NCI-H2107 (cell line): ENCODE measurements around the gene PAH.
A peak's percentile ranks its signal among the peaks of the same experiment; 100 is the strongest.

Experiments
- DNase-seq: peaks from one replicate; lab custom pipeline; 2025; lab: John Stamatoyannopoulos, UW

PAH gene

DNA sequence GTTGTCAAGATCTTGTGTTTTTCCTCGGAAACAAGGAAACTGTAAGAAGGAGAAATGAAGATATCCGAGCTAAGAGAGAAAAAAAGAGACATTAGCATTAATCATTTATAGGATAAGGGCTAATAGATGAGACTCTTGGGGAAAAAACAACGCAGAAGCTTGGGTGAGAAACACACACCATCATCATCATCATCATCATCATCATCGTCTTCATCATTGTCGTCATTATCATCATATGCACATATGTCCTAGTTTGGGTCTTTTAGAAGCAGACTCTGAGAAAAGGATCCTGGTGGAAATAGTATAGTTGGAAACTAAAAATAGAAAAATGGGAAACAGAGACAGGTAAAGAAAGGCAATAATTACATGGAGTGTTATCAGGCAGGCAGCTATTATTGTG, 95.9 kb downstream of the PAH start:
- DNase-seq = no peak

DNA sequence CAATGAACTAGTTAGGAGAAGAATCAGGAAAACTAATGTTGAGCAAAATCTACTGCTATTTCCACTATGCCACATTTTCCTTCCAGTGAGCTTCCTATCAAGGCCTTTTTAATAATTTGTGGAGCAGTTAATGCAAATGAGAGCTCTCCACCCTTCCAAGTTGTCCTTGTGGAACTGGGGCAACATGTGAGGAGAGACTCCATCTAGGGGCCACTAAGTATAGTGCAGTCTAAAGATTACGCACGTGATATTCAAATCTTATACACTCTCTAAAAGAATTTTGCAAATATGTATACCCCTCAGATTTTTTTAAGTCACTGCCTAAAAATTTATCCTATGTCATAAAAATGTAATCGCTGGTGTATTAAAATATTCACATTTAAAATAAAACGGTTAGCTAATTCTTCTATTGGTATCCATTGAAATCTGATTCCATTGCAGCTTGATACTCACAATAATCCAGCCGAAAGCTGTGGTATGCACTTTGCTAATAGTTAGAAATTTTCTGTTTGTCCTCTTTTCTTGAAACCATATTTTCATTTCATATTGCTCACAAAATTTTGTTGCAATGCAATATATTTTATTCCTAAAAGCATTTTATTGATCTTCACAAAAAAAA, 100.1 kb downstream of the PAH start:
- no peak for DNase-seq

- DNase-seq = no peak
Measured at GRCh38 chr12:102814691-102815367, 102.2 kb downstream of the PAH start.

DNA sequence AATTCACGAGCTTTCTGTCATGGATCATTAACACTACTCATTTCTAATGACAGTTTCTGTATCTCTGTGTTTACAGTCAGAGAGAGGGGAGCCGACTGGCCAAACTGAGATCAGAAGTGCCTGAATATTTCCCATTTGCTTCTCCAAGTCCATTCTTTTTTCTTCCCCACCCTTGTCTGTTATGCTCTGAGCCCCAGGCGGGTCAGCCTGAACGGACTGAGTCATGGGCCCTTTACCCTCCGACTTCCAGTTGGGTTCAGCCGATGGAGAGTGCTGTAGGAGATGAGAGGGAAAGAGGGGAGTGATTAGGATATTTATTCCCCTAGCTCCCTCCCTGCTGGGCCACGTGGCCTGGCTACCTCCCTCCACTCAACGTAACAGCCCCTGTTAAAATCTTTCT, 104.7 kb downstream of the PAH start:
- DNase-seq = no peak

DNA sequence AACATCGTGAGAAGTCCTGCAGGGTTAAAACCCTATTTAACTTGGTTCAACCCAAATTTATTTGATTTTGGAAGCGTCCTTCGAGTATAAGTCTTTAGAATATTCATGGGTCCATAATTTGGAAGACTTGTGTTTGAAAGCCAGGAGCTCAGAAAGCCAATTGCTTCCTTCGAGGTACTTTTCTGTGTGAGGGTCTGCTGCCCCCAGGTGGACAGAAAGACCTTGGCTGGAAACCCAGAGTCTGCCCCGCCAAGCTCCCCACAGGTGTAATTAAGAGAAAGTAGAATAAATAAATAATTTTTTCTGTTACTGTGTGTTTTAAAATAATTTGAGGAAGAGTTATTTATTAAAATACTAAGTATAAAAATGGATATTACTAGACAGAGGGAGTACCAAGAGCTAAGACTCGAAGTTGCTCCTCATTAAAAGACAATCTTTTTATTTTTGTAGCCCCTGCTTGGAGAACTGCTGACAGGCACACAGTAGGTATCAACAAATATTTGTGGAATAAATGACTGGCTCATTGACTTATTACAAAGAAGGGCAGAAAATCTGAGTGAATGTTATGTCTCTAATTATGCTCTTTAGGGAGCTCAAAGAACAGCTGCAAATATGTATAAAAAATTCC, 105.8 kb downstream of the PAH start:
- DNase-seq = peak; percentile 2

DNA sequence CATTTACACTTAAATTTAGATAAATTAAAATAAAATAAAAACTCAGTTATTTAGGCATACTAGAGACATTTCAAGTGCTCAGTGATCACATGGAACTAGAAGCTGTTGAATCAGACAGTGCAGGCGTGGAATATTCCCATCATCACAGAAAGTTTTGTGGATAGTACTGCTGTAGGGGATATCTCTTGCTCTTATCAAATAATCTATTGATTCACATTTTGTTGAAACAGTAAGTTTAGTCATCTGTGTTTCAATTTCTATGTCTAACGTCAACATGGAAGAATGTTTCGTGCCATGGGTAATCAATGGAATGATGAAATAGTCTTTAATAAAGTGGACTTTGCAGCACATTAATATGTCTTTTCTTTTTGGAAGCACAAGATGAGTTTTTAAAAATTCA, 108.6 kb downstream of the PAH start:
- DNase-seq = no peak

- no peak for DNase-seq
Measured at GRCh38 chr12:102806592-102806991, 110.5 kb downstream of the PAH start.

DNA sequence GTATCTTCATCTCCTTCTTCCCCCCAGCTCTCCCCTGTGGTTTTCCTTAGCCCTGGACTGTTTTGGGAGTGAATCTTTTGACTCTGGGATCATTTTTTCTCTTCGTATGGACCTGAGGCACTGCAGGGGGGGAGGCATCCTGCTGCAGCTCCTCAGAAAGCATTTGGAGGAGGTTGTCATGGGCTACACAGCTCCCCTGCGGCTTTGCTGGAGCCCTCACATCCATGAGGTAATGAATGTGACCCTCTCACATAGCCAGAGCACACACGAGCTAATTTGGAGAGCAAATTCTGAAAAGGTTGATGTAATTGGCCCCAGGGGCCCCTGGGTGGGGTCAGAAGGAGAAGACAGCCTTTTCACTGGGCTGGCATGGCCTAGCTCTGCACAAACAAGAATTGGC, 110.9 kb downstream of the PAH start:
- no peak for DNase-seq

GRCh38 chr12:102800565-102800964, 116.5 kb downstream of the PAH start:
- no peak for DNase-seq

GRCh38 chr12:102799229-102799628, 117.8 kb downstream of the PAH start:
- no peak for DNase-seq

GRCh38 chr12:102797528-102797927, 119.5 kb downstream of the PAH start:
- no peak for DNase-seq

GRCh38 chr12:102793921-102794320, 123.1 kb downstream of the PAH start:
- DNase-seq = no peak
